ENCODE data around the gene DNAH10. TPM values are rescaled to one million over a fixed set of nuclear protein-coding genes. Genes with fewer than 3 reads are reported as not detected.

The DNAH10 gene
- total RNA-seq, 3 donors from 2014 or later = 0.14 to 0.24 (median 0.20) TPM

DNA sequence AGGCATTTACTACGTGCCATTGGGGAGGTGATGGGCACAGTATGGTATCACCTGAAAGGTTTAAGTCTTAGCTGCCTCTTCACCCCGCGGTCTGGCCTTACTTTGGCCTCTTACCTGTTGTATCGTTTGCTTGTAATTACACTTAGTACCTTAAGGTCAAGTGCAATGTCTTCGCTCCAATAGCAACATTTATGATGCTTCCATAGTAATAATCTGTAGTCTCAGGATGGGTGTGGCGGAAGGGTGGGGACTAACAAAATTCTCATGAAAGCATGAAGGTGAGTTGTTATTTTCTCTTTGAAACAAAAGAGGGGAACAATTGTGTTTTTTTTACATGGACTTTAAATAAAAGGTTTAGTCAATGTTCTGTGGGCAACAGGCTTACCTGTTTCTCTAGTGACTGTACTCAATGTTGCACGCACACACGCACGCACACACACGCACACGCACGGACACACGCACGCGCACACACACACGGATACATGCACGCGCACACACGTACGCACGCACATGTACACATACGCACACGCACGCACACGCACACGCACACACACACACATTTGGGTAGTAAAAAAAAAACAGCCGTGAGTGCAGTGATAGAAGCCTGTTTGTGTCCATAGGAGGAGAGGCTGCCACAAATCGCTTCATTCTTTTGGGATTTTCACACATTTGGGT, 91.4 kb downstream of the DNAH10 start:
- no peaks in the 10 kb centered on the region for H3K9me3 Mint-ChIP-seq
- no peak overlapping the region for H3K4me3 Mint-ChIP-seq
- DNase-seq (no peak), ATAC-seq (no peak)
- H3K4me1 Mint-ChIP-seq (ENCODE audit: low read depth) = no peaks in the 10 kb centered on the region
- no peaks in the 10 kb centered on the region for H3K36me3 Mint-ChIP-seq (ENCODE audit: insufficient read depth)
- H3K27me3 Mint-ChIP-seq (ENCODE audit: low read depth) = peaks cover 5% of the 10 kb centered on the region

DNA sequence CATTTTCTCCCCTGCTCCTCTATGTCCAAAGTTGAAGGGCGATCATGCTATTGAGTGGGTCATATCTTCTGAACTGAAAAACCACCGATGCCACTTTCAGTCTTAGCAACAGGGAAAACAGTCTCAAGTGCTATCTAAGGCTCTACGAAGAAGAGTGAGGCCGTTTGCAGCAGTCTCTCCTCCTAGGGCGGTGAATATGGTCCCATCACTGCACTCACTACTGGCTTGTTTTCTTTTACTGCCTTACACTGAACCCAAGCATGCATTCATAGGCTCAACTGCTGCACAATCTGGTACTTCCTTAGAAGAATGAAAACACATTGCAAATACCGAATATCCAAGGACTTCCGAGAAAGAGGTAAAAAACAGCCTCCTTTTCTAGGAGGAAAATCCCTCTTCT, 92.1 kb downstream of the DNAH10 start:
- Mint-ChIP-seq H3K4me3 (no peak overlapping the region), H3K4me1 (ENCODE audit: low read depth) (no peaks in the 10 kb centered on the region), H3K36me3 (ENCODE audit: insufficient read depth) (no peaks in the 10 kb centered on the region), H3K27me3 (ENCODE audit: low read depth) (peaks cover 6% of the 10 kb centered on the region), H3K9me3 (no peaks in the 10 kb centered on the region)
- no peak for ATAC-seq
- DNase-seq = no peak

DNA sequence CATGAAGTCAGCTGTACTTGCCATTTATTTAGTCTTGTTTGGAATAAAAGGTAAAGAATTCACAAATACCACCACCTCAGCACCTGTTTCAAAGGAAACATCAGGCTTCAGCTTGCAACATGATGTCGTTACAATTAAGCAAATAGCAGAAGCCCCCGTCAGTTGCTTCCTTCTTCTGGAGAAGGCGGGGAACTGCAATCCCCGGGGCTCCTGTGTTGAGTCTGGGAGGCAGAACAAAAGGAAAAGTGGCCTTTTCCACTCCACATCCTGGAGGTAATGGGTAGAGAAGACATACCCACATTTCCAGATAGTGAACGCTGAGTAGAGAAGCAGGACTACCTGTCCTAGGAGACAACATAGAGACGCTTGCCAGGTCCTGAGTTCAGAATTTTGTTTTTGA, 92.8 kb downstream of the DNAH10 start:
- H3K4me3 Mint-ChIP-seq = no peak overlapping the region
- no peaks in the 10 kb centered on the region for H3K9me3 Mint-ChIP-seq
- ATAC-seq = no peak
- no peaks in the 10 kb centered on the region for H3K4me1 Mint-ChIP-seq (ENCODE audit: low read depth)
- no peak for DNase-seq
- H3K36me3 Mint-ChIP-seq (ENCODE audit: insufficient read depth) = no peaks in the 10 kb centered on the region
- H3K27me3 Mint-ChIP-seq (ENCODE audit: low read depth) = peaks cover 8% of the 10 kb centered on the region

DNA sequence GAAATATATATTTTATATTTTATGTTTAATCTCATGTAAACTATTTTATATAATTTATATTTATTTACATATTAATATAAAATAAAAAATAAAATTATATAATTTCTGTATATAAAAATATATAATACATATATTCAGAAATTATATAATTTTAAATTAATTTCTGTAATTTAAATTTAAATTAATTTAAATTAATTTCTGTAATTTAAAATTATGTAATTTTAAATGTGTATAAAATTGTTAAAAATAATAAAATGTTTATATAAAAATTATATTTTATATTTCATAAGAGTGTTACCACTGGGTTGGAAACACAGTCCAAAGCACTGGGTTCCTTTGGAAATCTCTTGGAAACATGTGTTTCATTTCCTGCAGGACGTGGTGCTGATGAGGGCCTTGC, 94.6 kb downstream of the DNAH10 start:
- no peak overlapping the region for H3K4me3 Mint-ChIP-seq
- H3K27me3 Mint-ChIP-seq (ENCODE audit: low read depth) = peaks cover 8% of the 10 kb centered on the region
- no peaks in the 10 kb centered on the region for H3K9me3 Mint-ChIP-seq
- no peaks in the 10 kb centered on the region for H3K4me1 Mint-ChIP-seq (ENCODE audit: low read depth)
- DNase-seq = no peak
- no peaks in the 10 kb centered on the region for H3K36me3 Mint-ChIP-seq (ENCODE audit: insufficient read depth)
- no peak for ATAC-seq

DNA sequence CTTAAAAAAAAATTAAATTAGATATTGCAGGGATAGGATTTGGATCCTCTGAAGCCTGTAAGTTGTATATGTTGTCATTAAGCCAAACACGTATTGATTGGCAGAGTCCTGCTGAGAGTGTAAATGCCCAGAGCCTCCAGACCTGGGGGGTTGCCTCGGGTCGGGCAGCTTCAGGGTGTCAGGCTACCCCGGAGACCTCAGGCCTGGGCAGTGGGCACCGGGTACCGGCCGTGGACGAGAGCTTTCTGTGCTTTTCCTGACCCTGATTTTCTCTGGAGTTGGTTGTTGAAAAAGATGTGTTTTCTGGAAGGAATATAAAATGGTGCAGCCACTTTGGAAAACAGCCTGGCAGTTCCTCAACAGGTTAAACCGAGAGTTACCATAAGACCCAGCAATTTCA, 96.1 kb downstream of the DNAH10 start:
- H3K27me3 Mint-ChIP-seq (ENCODE audit: low read depth) = peaks cover 8% of the 10 kb centered on the region
- H3K4me1 Mint-ChIP-seq (ENCODE audit: low read depth) = no peaks in the 10 kb centered on the region
- ATAC-seq (no peak), DNase-seq (no peak)
- no peaks in the 10 kb centered on the region for H3K9me3 Mint-ChIP-seq
- H3K36me3 Mint-ChIP-seq (ENCODE audit: insufficient read depth) = no peaks in the 10 kb centered on the region
- H3K4me3 Mint-ChIP-seq = no peak overlapping the region

DNA sequence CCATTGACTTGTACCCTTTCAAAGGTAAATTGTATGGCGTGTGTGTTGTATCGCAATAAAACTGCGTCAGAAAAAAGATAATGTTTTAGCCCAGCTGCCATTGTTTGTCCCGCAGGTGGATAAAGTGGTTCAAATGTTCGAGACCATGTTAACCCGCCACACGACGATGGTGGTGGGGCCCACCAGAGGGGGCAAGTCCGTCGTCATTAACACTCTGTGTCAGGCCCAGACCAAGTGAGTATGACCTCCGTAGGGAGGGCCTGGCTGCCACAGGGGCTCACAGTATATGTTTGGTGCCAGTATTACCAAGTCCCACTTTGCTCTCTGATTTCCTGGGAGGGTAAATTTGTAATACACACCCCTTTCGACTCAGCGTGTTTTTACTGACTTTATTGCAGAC, 96.9 kb downstream of the DNAH10 start:
- no peaks in the 10 kb centered on the region for H3K36me3 Mint-ChIP-seq (ENCODE audit: insufficient read depth)
- H3K9me3 Mint-ChIP-seq = no peaks in the 10 kb centered on the region
- H3K4me3 Mint-ChIP-seq = no peak overlapping the region
- peaks cover 8% of the 10 kb centered on the region for H3K27me3 Mint-ChIP-seq (ENCODE audit: low read depth)
- no peak for ATAC-seq
- H3K4me1 Mint-ChIP-seq (ENCODE audit: low read depth) = no peaks in the 10 kb centered on the region
- DNase-seq = no peak

DNA sequence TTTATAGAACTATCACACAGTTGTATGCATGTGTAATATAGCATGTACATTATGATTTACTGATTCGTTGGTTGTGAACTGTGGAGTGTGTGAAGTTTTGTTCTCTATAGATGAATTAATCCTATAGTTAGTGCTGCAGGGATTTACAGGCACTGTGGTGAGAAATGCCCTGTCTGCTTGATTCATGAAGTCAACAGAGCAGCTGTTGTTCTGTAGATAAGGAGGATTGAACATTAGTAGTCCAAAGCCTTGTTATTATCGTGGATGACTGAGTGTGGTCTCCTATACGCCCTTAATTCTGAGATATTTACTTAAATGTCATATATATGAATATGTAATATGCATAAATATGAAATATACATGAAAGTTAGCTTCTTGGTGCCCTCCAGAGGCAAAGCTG, 98.3 kb downstream of the DNAH10 start:
- no peaks in the 10 kb centered on the region for H3K4me1 Mint-ChIP-seq (ENCODE audit: low read depth)
- no peaks in the 10 kb centered on the region for H3K36me3 Mint-ChIP-seq (ENCODE audit: insufficient read depth)
- no peak for ATAC-seq
- H3K9me3 Mint-ChIP-seq = no peaks in the 10 kb centered on the region
- DNase-seq = no peak
- no peak overlapping the region for H3K4me3 Mint-ChIP-seq
- H3K27me3 Mint-ChIP-seq (ENCODE audit: low read depth) = peaks cover 8% of the 10 kb centered on the region

DNA sequence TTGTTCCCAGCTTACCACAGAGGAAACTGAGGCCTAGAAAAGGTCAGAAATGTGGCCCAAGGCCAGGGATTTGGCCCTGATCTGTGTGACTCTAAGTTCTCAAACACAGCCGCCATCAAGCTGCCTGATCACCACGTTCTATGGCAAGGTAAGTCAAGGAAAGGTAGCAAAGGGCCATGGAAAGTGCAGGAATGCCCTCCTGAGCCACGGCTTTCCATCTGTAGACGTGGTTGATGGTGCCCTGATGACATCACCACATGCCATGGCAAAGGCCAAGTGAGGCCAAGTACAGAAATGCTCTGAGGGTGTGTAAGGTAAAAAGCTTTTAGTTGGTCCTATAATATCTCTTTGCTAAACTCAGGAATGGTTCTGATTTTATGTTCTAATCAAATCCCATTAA, 99.3 kb downstream of the DNAH10 start:
- Mint-ChIP-seq H3K36me3 (ENCODE audit: insufficient read depth) (no peaks in the 10 kb centered on the region), H3K9me3 (no peaks in the 10 kb centered on the region), H3K4me3 (no peak overlapping the region), H3K4me1 (ENCODE audit: low read depth) (no peaks in the 10 kb centered on the region), H3K27me3 (ENCODE audit: low read depth) (peaks cover 6% of the 10 kb centered on the region)
- no peak for DNase-seq
- no peak for ATAC-seq

DNA sequence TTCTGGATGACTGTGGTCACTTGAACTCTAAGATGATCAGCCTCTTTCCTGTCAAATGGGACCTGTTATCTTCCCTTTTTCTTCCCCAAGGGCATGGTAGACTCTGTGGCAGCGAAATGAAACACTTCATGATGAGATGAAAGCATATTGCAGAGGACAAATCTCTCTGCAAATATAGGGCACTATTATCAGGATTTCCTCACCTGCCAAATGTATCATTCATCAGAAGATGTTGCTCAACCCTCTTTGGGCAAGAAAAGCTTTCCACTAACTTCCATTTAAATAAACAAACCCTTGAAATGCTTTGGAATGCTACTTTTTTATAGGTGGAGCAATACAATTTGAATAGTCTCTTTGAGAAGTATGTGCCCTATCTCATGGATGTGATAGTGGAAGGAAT, 105.0 kb downstream of the DNAH10 start:
- ATAC-seq (no peak), DNase-seq (no peak)
- Mint-ChIP-seq H3K9me3 (no peaks in the 10 kb centered on the region), H3K27me3 (ENCODE audit: low read depth) (peaks cover 17% of the 10 kb centered on the region), H3K4me3 (no peak overlapping the region), H3K36me3 (ENCODE audit: insufficient read depth) (no peaks in the 10 kb centered on the region), H3K4me1 (ENCODE audit: low read depth) (no peaks in the 10 kb centered on the region)

DNA sequence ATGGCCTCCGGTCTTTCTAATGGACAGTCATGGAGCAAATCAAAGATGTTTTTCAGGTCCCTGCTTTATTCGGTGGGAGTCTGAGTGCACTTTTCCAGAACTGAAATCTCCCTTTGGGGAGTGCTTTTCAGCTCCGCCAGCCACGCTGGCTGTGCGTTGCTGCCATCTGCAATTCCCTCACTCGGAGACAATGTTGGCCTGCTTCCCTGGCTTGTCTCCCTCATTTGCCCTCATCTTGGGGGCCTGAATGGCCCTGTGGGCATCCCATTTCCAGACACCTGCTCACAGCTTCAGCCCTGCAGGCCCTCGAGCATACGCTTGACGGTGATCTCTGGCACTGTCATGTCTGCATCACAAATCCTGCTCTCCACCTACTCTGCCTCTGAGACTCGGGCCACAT, 106.7 kb downstream of the DNAH10 start:
- Mint-ChIP-seq H3K4me1 (ENCODE audit: low read depth) (no peaks in the 10 kb centered on the region), H3K27me3 (ENCODE audit: low read depth) (peaks cover 17% of the 10 kb centered on the region), H3K4me3 (no peak overlapping the region), H3K36me3 (ENCODE audit: insufficient read depth) (no peaks in the 10 kb centered on the region), H3K9me3 (no peaks in the 10 kb centered on the region)
- no peak for DNase-seq
- no peak for ATAC-seq

DNA sequence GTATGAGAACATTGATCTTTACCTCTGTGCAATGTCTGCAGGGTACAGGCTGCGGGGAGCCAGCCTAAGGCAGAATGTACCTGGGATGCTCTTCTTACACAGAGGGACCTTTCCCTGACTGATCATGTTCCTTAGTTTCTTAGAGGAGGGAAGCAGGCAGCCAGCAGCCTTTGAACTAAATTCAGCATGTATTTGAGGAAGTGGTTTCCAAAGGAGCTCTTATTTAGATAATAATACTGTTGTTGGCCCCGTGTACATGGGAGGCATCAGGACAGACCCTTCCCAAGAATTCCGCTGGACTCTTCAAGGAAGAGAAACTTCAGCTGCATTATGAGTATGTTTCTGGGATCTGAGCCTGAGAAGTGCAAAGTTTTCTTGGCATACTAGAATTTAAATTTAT, 111.7 kb downstream of the DNAH10 start:
- ATAC-seq (no peak), DNase-seq (no peak)
- Mint-ChIP-seq H3K27me3 (ENCODE audit: low read depth) (peaks cover 16% of the 10 kb centered on the region), H3K9me3 (no peaks in the 10 kb centered on the region), H3K4me3 (no peak overlapping the region), H3K36me3 (ENCODE audit: insufficient read depth) (no peaks in the 10 kb centered on the region), H3K4me1 (ENCODE audit: low read depth) (no peaks in the 10 kb centered on the region)

DNA sequence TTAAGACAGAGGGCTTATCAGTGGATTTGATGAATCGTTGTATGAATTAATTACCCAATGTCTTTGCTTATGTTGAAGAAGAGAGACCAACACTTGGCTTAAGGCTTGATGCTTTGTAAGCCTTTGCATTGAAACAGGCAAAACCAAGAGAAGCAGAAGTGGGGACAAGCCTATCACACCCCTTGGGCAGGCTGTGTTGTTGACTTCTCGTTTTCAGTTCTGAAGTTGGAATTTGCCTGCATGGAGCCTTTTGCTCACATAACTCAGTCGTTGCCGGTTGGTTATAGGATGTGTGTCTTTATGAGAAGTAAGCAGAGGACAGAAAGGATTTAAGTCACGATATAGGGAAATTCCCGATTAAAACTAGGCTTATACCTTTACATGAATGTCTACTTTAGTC, 115.9 kb downstream of the DNAH10 start:
- no peaks in the 10 kb centered on the region for H3K9me3 Mint-ChIP-seq
- H3K36me3 Mint-ChIP-seq (ENCODE audit: insufficient read depth) = no peaks in the 10 kb centered on the region
- H3K4me1 Mint-ChIP-seq (ENCODE audit: low read depth) = no peaks in the 10 kb centered on the region

DNA sequence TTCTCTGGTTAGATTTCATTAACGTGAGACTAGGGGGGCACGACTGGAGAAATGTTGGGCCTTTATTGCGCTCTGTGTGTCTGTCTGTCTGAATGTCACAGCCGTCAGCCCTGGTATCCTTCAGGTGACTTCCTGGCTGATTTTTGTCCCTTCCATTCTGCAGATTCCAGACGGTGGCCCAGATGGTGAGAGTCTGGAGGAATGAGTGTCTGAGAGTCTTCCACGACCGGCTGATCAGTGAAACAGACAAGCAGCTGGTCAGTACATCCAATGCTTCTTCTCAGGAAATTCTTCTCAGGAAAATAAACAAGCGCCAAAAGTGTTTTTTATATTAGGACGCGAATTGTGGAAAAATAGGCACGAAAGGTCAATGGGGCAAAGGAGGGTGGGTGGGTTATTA, 117.0 kb downstream of the DNAH10 start:
- no peaks in the 10 kb centered on the region for H3K4me1 Mint-ChIP-seq (ENCODE audit: low read depth)
- H3K36me3 Mint-ChIP-seq (ENCODE audit: insufficient read depth) = no peaks in the 10 kb centered on the region
- peaks cover 17% of the 10 kb centered on the region for H3K27me3 Mint-ChIP-seq (ENCODE audit: low read depth)
- no peak for DNase-seq
- no peak for ATAC-seq
- H3K4me3 Mint-ChIP-seq = no peak overlapping the region
- H3K9me3 Mint-ChIP-seq = no peaks in the 10 kb centered on the region

More for the DNA sequence above, 115.9 kb downstream of the DNAH10 start:
- ATAC-seq (no peak), DNase-seq (no peak)
- Mint-ChIP-seq H3K27me3 (ENCODE audit: low read depth) (peaks cover 12% of the 10 kb centered on the region), H3K4me3 (no peak overlapping the region)

DNA sequence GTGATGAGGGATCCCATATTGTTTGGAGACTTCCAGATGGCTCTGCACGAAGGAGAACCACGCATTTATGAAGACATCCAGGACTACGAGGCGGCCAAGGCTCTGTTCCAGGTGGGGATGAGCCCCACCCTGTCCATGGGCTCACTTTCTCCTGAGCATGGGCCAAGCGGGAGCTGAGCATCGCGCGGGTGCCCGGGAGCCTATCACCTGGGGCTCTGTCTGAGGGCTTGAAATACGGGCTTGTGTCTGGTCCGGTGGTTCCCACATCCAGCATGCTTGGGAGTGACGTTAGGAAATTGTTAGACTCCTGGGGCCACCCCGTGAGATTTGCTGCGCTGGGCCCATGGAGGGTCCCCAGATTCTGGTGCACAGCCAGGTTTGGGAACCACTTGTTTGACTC, 117.6 kb downstream of the DNAH10 start:
- Mint-ChIP-seq H3K4me1 (ENCODE audit: low read depth) (no peaks in the 10 kb centered on the region), H3K9me3 (no peaks in the 10 kb centered on the region), H3K36me3 (ENCODE audit: insufficient read depth) (no peaks in the 10 kb centered on the region), H3K4me3 (no peak overlapping the region), H3K27me3 (ENCODE audit: low read depth) (peaks cover 17% of the 10 kb centered on the region)
- ATAC-seq (no peak), DNase-seq (no peak)

DNA sequence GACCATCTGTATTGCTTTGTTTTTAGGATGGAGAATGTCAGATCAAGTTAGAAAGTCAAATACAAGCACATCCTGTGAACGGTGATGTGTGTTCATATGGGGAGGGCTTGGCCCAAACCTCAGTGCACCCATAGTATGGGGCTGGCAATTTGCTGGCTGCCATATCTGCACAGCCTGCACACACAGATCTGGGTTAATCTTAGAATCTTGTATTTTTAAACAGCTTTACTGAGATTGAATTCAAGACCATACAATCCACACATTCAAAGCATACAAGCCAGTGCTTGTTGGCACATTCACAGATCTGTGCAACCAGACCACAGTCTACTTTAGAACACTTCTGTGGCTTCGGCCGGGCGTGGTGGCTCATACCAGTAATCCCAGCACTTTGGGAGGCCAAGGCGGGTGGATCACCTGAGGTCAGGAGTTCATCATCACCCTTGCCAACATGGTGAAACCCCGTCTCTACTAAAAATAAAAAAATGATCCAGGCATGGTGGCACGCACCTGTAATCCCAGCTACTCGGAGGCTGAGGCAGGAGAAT, 120.1 kb downstream of the DNAH10 start:
- DNase-seq = no peak
- Mint-ChIP-seq H3K27me3 (ENCODE audit: low read depth) (peaks cover 16% of the 10 kb centered on the region), H3K9me3 (no peaks in the 10 kb centered on the region), H3K4me1 (ENCODE audit: low read depth) (no peaks in the 10 kb centered on the region), H3K4me3 (no peak overlapping the region), H3K36me3 (ENCODE audit: insufficient read depth) (no peaks in the 10 kb centered on the region)
- ATAC-seq = no peak

All from activated T-cell treated with anti-CD3 and anti-CD28 coated beads, Interleukin-2, amount 50 U/mL, for 4 hours (primary cell).